Measurements from ENCODE around the gene CEMIP. TPM values are rescaled to one million over a fixed set of nuclear protein-coding genes. Genes with fewer than 3 reads are reported as not detected.
A peak's percentile ranks its signal among the peaks of the same experiment; 100 is the strongest.

Gene CEMIP
- total RNA-seq, 6 donors from 2014 or later = 0.59 to 38.8 (median 5.7) TPM

DNA sequence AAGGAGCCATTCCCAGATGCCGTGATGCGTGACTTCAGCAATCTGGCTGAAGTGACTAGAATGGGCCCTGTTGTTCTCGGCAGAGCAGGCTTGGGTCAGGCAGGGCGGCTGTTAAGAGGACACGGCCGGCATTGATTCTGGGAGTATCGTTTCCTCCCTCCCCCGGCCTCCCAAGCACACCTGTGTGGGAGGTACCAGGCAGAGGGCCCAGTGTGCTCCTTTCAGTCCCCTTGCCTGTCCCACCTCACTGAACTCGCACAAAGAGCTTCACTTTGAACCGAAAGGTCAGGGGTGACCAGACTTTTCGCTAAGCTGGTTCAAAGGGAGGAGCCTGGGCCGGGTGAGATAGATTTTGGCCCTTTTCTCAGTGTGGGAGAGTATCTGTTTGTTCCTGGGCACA, 92.7 kb downstream of the CEMIP start:
- no peak for DNase-seq
- WGBS, 2 donors = 91 to 97% methylated on average over 11 to 12 of the region's 12 CpGs

DNA sequence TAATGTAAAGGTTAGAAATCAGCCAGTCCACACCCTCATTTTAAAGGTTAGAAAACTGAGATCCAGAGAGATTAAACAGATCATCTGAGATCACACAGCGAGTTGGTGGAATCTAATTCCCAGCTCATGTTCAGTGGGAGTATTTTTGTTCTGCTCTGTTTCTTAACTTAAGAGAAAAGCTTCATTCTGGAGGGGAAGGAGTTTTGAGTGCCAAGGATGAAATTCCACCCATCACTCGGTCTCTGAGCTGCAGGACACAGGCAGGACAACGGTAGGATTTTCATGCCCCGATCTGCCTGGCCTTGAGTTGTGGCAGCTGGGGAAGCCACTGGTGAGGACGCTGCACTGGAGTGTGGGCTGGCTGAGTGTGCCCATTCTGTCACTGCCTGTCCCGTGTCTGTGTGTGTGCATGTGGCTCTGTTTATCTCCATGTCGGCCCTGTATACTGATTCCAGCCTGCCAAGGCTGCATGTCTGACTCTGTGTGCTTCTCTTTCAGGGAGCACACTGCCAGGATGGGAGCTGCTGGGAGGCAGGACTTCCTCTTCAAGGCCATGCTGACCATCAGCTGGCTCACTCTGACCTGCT, 94.3 kb downstream of the CEMIP start:
- H3K4me1 ChIP-seq = peaks cover 0 to 5% (median 0%) of the 10 kb centered on the region in 4 donors
- DNase-seq (no peak), ATAC-seq (ENCODE audit: low FRiP score in 2 of 2) (no peak)
- H3K4me3 ChIP-seq = no peak overlapping the region
- no peak overlapping the region for H3K27ac ChIP-seq
- no peaks in the 10 kb centered on the region for H3K27me3 ChIP-seq
- 69 to 84% methylated on average over 7 of the region's 7 CpGs for WGBS, 2 donors
- no peak for TF ChIP-seq POLR2A (IDR thresholded peaks at IDR 0.05)
- no peaks in the 10 kb centered on the region for H3K9me3 ChIP-seq
- H3K36me3 ChIP-seq = no peaks in the 10 kb centered on the region

More for the DNA sequence above, 92.7 kb downstream of the CEMIP start:
- Histone ChIP-seq H3K4me3 (no peak overlapping the region), H3K27me3 (no peaks in the 10 kb centered on the region), H3K9me3 (no peaks in the 10 kb centered on the region), H3K27ac (no peak overlapping the region), H3K36me3 (no peaks in the 10 kb centered on the region), H3K4me1 (peaks cover 0 to 7% (median 0%) of the 10 kb centered on the region in 4 donors)
- no peak for ATAC-seq (ENCODE audit: low FRiP score in 2 of 2)
- TF ChIP-seq POLR2A (IDR thresholded peaks at IDR 0.05) (no peak), POLR2AphosphoS5 (IDR thresholded peaks at IDR 0.05) (no peak), EP300 (IDR thresholded peaks at IDR 0.05) (no peak)
- TF ChIP-seq, protein P1, sequence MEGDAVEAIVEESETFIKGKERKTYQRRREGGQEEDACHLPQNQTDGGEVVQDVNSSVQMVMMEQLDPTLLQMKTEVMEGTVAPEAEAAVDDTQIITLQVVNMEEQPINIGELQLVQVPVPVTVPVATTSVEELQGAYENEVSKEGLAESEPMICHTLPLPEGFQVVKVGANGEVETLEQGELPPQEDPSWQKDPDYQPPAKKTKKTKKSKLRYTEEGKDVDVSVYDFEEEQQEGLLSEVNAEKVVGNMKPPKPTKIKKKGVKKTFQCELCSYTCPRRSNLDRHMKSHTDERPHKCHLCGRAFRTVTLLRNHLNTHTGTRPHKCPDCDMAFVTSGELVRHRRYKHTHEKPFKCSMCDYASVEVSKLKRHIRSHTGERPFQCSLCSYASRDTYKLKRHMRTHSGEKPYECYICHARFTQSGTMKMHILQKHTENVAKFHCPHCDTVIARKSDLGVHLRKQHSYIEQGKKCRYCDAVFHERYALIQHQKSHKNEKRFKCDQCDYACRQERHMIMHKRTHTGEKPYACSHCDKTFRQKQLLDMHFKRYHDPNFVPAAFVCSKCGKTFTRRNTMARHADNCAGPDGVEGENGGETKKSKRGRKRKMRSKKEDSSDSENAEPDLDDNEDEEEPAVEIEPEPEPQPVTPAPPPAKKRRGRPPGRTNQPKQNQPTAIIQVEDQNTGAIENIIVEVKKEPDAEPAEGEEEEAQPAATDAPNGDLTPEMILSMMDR (IDR thresholded peaks at IDR 0.05) = no peak

DNA sequence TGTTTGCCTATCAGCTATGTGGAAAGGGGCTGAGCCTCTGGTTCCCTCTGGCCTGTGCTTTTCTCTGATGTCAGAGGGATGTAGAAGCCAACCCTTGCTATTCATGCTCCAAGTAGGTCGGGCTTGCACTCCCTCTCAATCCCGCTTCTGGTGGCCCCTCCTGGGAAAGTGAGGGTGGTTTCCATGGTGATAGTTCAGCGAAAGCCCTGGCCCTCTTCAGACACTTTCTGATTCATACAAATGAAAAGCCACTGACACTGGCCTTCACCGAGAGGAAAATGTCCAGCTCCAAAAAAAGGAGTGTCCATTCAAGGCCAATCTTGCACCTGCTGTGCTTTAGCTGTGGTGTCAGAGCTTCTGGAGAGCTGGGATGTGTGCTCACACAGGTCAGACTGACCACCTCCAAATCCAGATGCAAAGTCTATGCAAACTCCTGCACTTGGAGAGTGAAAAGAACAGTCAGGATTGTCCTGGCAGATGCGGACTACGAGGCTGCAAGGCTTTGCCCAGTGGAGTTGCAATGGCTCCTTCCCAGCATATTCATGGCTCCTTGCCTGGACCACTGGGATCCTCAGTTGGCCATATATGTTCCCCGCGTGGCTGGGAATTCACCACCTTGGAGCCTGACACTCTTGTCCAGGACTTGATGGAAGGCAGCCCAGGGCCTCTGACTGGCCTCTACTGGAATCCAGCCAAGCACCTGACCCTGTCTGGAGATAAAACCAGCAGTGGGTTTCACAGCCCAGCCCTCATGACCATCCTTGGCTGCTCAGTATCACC, 96.6 kb downstream of the CEMIP start:
- no peaks in the 10 kb centered on the region for H3K4me1 ChIP-seq
- whole genome bisulfite sequencing, 2 donors = 80 to 88% methylated on average over 6 to 8 of the region's 8 CpGs
- no peaks in the 10 kb centered on the region for H3K9me3 ChIP-seq
- DNase-seq = no peak
- ATAC-seq (ENCODE audit: low FRiP score in 2 of 2) = peak in 1 of 2 donors; percentile 83
- no peaks in the 10 kb centered on the region for H3K27me3 ChIP-seq
- no peak overlapping the region for H3K27ac ChIP-seq
- H3K36me3 ChIP-seq = no peaks in the 10 kb centered on the region
- TF ChIP-seq EP300 (IDR thresholded peaks at IDR 0.05) = no peak
- no peak for TF ChIP-seq POLR2A (IDR thresholded peaks at IDR 0.05)
- TF ChIP-seq, protein P1 (IDR thresholded peaks at IDR 0.05) = no peak
- no peak overlapping the region for H3K4me3 ChIP-seq

DNA sequence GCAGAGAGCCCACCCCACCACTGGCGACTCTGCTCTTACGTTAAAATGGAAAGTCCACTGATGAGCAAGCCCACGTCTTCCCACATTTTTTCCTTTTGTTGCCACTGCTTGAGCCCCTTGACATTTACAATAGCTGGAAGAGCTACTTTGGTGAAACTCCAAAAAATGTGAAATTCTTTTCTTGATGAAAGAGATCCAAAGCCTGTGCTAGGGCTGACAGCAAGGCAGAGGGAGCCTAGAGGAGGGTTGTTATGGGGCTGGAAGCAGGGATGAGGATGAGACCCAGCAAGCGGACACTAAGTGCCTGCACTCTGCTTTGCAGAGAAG, 97.1 kb downstream of the CEMIP start:
- no peaks in the 10 kb centered on the region for H3K27me3 ChIP-seq
- H3K4me1 ChIP-seq = no peaks in the 10 kb centered on the region
- DNase-seq (no peak), ATAC-seq (ENCODE audit: low FRiP score in 2 of 2) (peak in 1 of 2 donors; percentile 2)
- 96 to 100% methylated on average over 4 of the region's 4 CpGs for WGBS, 2 donors
- no peaks in the 10 kb centered on the region for H3K9me3 ChIP-seq
- no peak overlapping the region for H3K4me3 ChIP-seq
- no peak overlapping the region for H3K27ac ChIP-seq
- TF ChIP-seq EP300 (IDR thresholded peaks at IDR 0.05) = no peak
- TF ChIP-seq POLR2AphosphoS5 (IDR thresholded peaks at IDR 0.05) = no peak
- TF ChIP-seq POLR2A (IDR thresholded peaks at IDR 0.05) = no peak
- TF ChIP-seq, protein P1 (IDR thresholded peaks at IDR 0.05) = no peak
- H3K36me3 ChIP-seq = no peaks in the 10 kb centered on the region

DNA sequence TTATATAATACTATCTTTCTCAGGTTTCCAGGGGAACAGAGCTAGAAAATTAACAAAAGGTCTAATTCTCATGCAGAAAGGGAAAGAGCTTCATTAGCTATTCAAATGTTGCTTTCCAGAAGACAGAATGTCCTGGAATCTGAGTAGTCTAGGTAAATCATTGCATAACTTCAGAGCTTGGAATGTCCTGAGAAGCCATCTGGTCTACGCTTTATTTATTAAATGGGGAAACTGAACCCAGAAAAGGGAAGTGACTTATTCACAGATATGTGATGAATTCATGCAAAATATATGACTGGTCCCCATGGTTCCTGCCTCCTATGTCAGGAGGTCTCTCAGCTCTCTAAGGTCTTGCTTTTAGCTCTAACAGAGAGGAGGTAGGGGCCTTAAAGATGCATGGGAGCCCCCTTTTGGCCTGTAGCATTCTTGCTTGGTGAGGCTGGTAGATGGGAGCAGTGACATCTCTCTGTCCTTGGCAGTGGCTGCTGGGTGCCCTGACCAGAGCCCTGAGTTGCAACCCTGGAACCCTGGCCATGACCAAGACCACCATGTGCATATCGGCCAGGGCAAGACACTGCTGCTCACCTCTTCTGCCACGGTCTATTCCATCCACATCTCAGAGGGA, 99.2 kb downstream of the CEMIP start:
- H3K9me3 ChIP-seq = no peaks in the 10 kb centered on the region
- no peak overlapping the region for H3K27ac ChIP-seq
- no peaks in the 10 kb centered on the region for H3K4me1 ChIP-seq
- 82 to 90% methylated on average over 3 of the region's 3 CpGs for WGBS, 2 donors
- H3K4me3 ChIP-seq = no peak overlapping the region
- DNase-seq = no peak
- TF ChIP-seq POLR2AphosphoS5 (IDR thresholded peaks at IDR 0.05) (no peak), EP300 (IDR thresholded peaks at IDR 0.05) (no peak), POLR2A (IDR thresholded peaks at IDR 0.05) (no peak)
- TF ChIP-seq, protein P1 (IDR thresholded peaks at IDR 0.05) = no peak
- no peak for ATAC-seq (ENCODE audit: low FRiP score in 2 of 2)
- no peaks in the 10 kb centered on the region for H3K27me3 ChIP-seq
- no peaks in the 10 kb centered on the region for H3K36me3 ChIP-seq
